ENCODE measurements around the gene LIPJ.

Gene LIPJ

DNA sequence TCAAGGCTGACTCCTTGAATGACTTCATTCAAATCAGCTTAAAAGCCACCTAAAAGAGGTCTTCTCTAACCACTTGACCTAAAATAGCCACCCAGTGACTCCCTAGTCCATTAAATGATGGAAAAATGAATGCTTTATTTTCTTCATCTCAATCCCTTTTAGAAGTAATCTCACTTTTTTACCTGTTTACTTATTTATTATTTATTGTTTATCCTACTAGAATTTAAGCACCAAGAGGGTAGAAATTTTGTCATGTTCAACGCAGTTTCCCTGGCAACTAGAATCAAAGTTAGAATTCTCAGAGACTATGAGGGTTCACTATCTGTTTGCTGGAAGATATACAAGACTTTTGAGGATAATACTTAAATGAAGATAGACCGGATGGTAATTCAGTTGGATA is at the start of gene LIPJ:
LIPJ (plus strand) TSS at position 301 of the 400 bp plus-strand sequence. CDS start 3,926 bp downstream, outside the sequence.
- Histone ChIP-seq H3K27me3 (ENCODE audit: insufficient read depth, low read depth, severe bottlenecking) (no peaks in the 10 kb centered on the region), H3K36me3 (no peaks in the 10 kb centered on the region), H3K9me3 (ENCODE audit: severe bottlenecking) (no peaks in the 10 kb centered on the region), H3K27ac (no peak within 1 kb of the TSS), H3K4me3 (ENCODE audit: low read depth, low read length) (no peak within 1 kb of the TSS)
- TF ChIP-seq, protein P1, sequence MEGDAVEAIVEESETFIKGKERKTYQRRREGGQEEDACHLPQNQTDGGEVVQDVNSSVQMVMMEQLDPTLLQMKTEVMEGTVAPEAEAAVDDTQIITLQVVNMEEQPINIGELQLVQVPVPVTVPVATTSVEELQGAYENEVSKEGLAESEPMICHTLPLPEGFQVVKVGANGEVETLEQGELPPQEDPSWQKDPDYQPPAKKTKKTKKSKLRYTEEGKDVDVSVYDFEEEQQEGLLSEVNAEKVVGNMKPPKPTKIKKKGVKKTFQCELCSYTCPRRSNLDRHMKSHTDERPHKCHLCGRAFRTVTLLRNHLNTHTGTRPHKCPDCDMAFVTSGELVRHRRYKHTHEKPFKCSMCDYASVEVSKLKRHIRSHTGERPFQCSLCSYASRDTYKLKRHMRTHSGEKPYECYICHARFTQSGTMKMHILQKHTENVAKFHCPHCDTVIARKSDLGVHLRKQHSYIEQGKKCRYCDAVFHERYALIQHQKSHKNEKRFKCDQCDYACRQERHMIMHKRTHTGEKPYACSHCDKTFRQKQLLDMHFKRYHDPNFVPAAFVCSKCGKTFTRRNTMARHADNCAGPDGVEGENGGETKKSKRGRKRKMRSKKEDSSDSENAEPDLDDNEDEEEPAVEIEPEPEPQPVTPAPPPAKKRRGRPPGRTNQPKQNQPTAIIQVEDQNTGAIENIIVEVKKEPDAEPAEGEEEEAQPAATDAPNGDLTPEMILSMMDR (IDR thresholded peaks at IDR 0.05; ENCODE audit: low read depth, low read length), result no peak
- DNase-seq, result no peak

GRCh38 chr10:88537322-88537721 is 49.2 kb upstream of the LIPJ start:
- Histone ChIP-seq H3K36me3 (no peaks in the 10 kb centered on the region), H3K27ac (no peak overlapping the region), H3K27me3 (ENCODE audit: insufficient read depth, low read depth, severe bottlenecking) (no peaks in the 10 kb centered on the region), H3K4me3 (ENCODE audit: low read depth, low read length) (no peak overlapping the region), H3K9me3 (ENCODE audit: severe bottlenecking) (no peaks in the 10 kb centered on the region)
- TF ChIP-seq, protein P1 (IDR thresholded peaks at IDR 0.05; ENCODE audit: low read depth, low read length), result no peak
- no peak for DNase-seq

GRCh38 chr10:88538048-88538447 is 48.5 kb upstream of the LIPJ start:
- no peak for DNase-seq
- H3K4me3 ChIP-seq (ENCODE audit: low read depth, low read length), result no peak overlapping the region
- H3K9me3 ChIP-seq (ENCODE audit: severe bottlenecking), result no peaks in the 10 kb centered on the region
- no peaks in the 10 kb centered on the region for H3K27me3 ChIP-seq (ENCODE audit: insufficient read depth, low read depth, severe bottlenecking)
- no peak overlapping the region for H3K27ac ChIP-seq
- no peaks in the 10 kb centered on the region for H3K36me3 ChIP-seq
- TF ChIP-seq, protein P1 (IDR thresholded peaks at IDR 0.05; ENCODE audit: low read depth, low read length), result no peak

DNA sequence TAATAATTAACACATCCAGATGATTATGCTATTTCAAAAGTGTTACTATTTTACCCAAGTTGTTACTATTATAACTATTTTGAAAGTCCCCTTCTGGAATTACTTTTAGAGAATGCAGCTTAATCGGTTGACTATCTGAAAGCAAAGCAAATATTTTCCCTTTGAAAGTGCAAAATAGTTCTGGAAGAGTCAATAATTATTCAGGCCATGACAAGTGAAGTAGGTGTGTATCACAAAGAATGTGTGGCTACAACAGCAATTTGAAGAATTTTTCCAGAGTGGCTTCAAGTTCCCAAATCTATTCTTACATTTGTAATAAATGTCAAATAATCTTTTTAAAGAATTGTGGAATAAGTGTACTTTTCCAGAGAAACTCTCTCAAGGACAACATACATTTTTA is 46.2 kb upstream of the LIPJ start:
- Histone ChIP-seq H3K4me3 (ENCODE audit: low read depth, low read length) (no peak overlapping the region), H3K36me3 (no peaks in the 10 kb centered on the region)

GRCh38 chr10:88541116-88541626 is 45.4 kb upstream of the LIPJ start:
- H3K27me3 ChIP-seq (ENCODE audit: insufficient read depth, low read depth, severe bottlenecking), result no peaks in the 10 kb centered on the region
- H3K4me3 ChIP-seq (ENCODE audit: low read depth, low read length), result no peak overlapping the region
- H3K27ac ChIP-seq, result no peak overlapping the region
- no peaks in the 10 kb centered on the region for H3K9me3 ChIP-seq (ENCODE audit: severe bottlenecking)
- no peak for DNase-seq
- TF ChIP-seq, protein P1 (IDR thresholded peaks at IDR 0.05; ENCODE audit: low read depth, low read length), result no peak
- H3K36me3 ChIP-seq, result no peaks in the 10 kb centered on the region

More for the DNA sequence above, 46.2 kb upstream of the LIPJ start:
- TF ChIP-seq, protein P1 (IDR thresholded peaks at IDR 0.05; ENCODE audit: low read depth, low read length), result no peak
- Histone ChIP-seq H3K27ac (no peak overlapping the region), H3K27me3 (ENCODE audit: insufficient read depth, low read depth, severe bottlenecking) (no peaks in the 10 kb centered on the region), H3K9me3 (ENCODE audit: severe bottlenecking) (no peaks in the 10 kb centered on the region)
- DNase-seq, result no peak

DNA sequence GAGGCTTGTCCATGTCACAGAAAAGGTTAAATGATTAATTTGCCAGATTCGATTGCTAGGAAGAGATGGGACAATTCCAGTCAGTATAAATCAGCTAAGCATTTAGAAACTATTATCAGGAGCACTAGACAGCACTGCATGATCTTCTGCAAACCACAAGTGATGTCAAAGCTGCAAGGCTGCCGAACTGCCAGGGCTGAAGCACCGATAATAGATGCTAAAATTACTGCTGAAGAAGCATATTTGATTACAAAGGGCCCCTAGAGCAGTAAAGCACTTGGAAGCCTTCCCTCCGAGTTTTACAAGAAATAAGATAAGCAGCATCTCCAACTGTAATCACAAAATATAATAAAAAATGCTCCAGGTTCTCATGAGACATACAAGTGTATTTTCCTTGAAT is 44.0 kb upstream of the LIPJ start:
- DNase-seq, result no peak
- Histone ChIP-seq H3K27me3 (ENCODE audit: insufficient read depth, low read depth, severe bottlenecking) (no peaks in the 10 kb centered on the region), H3K4me3 (ENCODE audit: low read depth, low read length) (no peak overlapping the region), H3K36me3 (no peaks in the 10 kb centered on the region), H3K9me3 (ENCODE audit: severe bottlenecking) (no peaks in the 10 kb centered on the region), H3K27ac (no peak overlapping the region)
- TF ChIP-seq, protein P1 (IDR thresholded peaks at IDR 0.05; ENCODE audit: low read depth, low read length), result no peak

Measured in WERI-Rb-1 (cell line).